ENCODE measurements around the gene HSPA1A. TPM values are rescaled to one million over a fixed set of nuclear protein-coding genes. Genes with fewer than 3 reads are reported as not detected.
"Not testable (repeated sequence)": the region's sequence is repeated elsewhere in the genome, so short reads cannot be mapped to it uniquely, and the experiment has no call there.

The HSPA1A gene
- total RNA-seq, 6 donors from 2014 or later: 80.7 to 236 (median 144) TPM

DNA sequence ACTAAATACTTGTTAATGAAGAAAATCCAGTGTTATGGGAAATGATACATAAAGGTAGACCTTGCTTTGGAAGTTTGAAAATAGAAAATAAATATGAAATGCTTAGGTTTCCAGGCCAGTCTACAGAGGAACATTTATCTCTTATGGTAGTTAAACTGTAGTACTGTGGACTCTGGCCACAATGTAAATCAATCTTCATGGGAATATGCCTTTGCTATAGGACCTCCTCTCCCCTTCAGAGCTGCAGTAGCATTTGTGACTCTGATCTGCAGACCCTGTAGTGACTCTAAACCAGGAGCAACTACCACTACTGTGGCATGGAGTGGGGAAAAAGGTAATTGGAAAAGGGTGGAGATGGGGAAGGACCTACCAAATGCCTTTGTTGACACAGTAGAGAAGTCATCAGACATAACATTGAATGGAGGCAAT is 4.5 kb downstream of the HSPA1A start:
- H3K27me3 ChIP-seq: no peaks in the 10 kb centered on the region
- H3K27ac ChIP-seq: peak overlapping the region in 3 of 4 donors; percentile 5 to 98 (median 46)
- H3K36me3 ChIP-seq: no peaks in the 10 kb centered on the region
- peak overlapping the region in 1 of 4 donors; percentile 62 for H3K4me3 ChIP-seq
- TF ChIP-seq EP300 (IDR thresholded peaks at IDR 0.05): no peak
- no peak for TF ChIP-seq POLR2A (IDR thresholded peaks at IDR 0.05)
- TF ChIP-seq, protein P1, sequence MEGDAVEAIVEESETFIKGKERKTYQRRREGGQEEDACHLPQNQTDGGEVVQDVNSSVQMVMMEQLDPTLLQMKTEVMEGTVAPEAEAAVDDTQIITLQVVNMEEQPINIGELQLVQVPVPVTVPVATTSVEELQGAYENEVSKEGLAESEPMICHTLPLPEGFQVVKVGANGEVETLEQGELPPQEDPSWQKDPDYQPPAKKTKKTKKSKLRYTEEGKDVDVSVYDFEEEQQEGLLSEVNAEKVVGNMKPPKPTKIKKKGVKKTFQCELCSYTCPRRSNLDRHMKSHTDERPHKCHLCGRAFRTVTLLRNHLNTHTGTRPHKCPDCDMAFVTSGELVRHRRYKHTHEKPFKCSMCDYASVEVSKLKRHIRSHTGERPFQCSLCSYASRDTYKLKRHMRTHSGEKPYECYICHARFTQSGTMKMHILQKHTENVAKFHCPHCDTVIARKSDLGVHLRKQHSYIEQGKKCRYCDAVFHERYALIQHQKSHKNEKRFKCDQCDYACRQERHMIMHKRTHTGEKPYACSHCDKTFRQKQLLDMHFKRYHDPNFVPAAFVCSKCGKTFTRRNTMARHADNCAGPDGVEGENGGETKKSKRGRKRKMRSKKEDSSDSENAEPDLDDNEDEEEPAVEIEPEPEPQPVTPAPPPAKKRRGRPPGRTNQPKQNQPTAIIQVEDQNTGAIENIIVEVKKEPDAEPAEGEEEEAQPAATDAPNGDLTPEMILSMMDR (IDR thresholded peaks at IDR 0.05): no peak
- no peak for TF ChIP-seq POLR2AphosphoS5 (IDR thresholded peaks at IDR 0.05)
- DNase-seq: no peak
- no peak for ATAC-seq (ENCODE audit: low FRiP score in 2 of 2)
- H3K4me1 ChIP-seq: peaks cover 51 to 67% (median 62%) of the 10 kb centered on the region in 4 donors
- H3K9me3 ChIP-seq: no peaks in the 10 kb centered on the region

DNA sequence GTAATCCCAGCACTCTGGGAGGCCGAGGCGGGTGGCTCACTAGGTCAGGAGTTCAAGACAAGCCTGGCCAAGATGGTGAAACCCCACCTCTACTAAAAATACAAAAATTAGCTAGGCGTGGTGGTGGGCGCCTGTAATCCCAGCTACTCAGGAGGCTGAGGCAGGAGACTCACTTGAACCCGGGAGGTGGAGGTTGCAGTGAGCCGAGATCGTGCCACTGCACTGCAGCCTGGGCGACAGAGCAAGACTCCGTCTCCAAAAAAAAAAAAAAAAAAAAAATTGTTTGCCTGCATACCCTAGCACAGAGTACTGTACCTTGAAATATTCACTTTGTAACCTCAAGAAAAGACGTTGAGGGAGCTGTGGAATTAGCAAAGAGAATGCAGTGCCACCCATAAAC is 5.1 kb downstream of the HSPA1A start:
- Histone ChIP-seq H3K4me1 (peaks cover 51 to 70% (median 64%) of the 10 kb centered on the region in 4 donors), H3K27ac (peak overlapping the region in 3 of 4 donors; percentile 5 to 98 (median 93))
- ATAC-seq (ENCODE audit: low FRiP score in 2 of 2); H3K36me3 ChIP-seq; H3K27me3 ChIP-seq; DNase-seq; H3K9me3 ChIP-seq; H3K4me3 ChIP-seq: not testable (repeated sequence)
- 89 to 92% methylated on average over 10 of the region's 10 CpGs for WGBS, 2 donors

DNA sequence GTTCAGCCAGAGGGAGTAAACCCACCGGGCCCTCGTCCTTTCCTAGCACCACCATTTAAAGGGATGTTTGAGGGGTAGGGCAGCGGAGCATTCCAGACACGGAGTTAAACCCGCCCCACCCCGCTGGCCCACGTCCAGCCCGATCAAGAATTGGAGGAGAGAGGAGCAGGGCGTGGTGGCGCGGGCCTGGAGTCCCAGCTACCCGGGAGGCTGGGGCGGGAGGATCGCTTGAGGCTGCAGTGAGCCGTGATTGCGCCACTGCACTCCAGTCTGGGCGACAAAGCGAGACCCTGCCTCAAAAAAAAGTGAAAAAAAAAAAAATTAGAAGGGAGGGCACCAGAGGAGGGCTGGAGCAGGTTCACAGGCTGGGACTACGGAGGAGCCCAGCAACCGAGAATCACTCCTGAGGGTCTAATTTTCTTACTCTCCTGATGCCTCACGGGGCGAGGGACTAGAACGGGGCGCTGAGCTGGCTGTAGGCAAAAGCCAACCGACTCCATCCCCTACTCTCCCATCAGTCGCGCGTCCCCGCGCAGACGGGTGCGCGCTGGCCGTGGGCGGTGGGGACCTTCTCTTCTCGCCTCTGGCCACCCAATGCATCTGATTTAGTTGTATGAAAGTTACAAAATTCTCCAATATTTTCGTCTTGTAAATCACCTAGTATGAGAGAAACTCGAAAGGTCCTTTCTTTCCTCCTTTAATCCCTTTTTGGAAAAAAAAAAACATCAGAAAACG is 6.1 kb downstream of the HSPA1A start:
- Histone ChIP-seq H3K4me1 (peaks cover 62 to 79% (median 74%) of the 10 kb centered on the region in 4 donors), H3K27me3 (no peaks in the 10 kb centered on the region), H3K36me3 (no peaks in the 10 kb centered on the region), H3K27ac (peak overlapping the region; percentile 93 to 99 (median 96)), H3K4me3 (peak overlapping the region; percentile 7 to 57 (median 50)), H3K9me3 (no peaks in the 10 kb centered on the region)
- 5 to 6% methylated on average over 37 to 39 of the region's 39 CpGs for WGBS, 2 donors
- TF ChIP-seq POLR2A (IDR thresholded peaks at IDR 0.05) (peak in 1 of 4 donors; percentile 26), EP300 (IDR thresholded peaks at IDR 0.05) (no peak), POLR2AphosphoS5 (IDR thresholded peaks at IDR 0.05) (peak; percentile 8 to 17)
- TF ChIP-seq, protein P1 (IDR thresholded peaks at IDR 0.05): no peak
- DNase-seq: peak; percentile 80 to 94
- ATAC-seq (ENCODE audit: low FRiP score in 2 of 2): peak; percentile 74 to 77

DNA sequence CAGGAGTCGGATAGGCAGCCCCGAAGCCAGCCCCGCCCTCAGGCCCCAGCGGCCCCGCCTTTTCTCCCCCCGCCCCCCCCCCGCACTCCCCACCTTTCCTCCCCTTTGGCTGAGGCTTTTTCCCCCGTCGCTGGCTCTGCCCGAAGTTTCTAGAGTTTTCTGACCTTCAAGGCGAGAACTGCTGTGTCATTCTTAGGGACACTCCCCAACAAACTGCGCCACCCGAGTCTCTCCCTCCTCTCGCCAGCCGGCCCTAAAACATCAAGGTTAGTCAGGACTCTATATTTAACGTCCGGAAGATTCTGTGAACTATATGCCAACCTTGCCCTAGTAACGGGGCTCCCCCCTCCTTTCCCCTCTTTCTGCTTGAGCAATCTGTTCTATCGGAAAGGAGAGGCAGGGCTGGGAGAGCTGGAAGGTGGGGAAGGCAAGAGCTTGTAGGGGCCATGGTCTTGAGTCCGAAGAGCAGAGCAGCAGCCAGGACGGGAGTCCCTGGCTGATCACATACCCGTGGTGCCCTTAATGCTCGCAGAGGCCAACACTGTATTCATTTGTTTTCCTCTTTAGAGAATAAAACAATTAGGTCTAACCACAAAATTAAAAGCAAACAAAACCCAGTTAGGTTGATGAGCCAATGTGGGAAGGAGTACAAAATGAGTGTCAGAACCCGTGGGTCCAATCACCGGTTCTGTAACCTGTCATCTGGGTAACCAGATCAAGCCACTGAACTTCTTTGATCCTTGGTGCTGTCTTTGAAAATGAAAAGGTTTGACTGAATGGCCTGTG is 6.9 kb downstream of the HSPA1A start:
- Histone ChIP-seq H3K27me3 (no peaks in the 10 kb centered on the region), H3K36me3 (no peaks in the 10 kb centered on the region), H3K9me3 (no peaks in the 10 kb centered on the region), H3K27ac (peak overlapping the region; percentile 93 to 99 (median 96)), H3K4me1 (peaks cover 64 to 81% (median 76%) of the 10 kb centered on the region in 4 donors), H3K4me3 (peak overlapping the region; percentile 16 to 57 (median 50))
- ATAC-seq (ENCODE audit: low FRiP score in 2 of 2) (peak; percentile 75 to 76), DNase-seq (peak in 1 of 2 donors; percentile 87)
- 1 to 3% methylated on average over 22 to 24 of the region's 25 CpGs for WGBS, 2 donors
- TF ChIP-seq POLR2A (IDR thresholded peaks at IDR 0.05): peak in 2 of 4 donors; percentile 60 to 84
- TF ChIP-seq, protein P1 (IDR thresholded peaks at IDR 0.05): no peak
- TF ChIP-seq EP300 (IDR thresholded peaks at IDR 0.05): peak in 2 of 4 donors; percentile 31 to 62
- peak; percentile 72 to 93 for TF ChIP-seq POLR2AphosphoS5 (IDR thresholded peaks at IDR 0.05)

DNA sequence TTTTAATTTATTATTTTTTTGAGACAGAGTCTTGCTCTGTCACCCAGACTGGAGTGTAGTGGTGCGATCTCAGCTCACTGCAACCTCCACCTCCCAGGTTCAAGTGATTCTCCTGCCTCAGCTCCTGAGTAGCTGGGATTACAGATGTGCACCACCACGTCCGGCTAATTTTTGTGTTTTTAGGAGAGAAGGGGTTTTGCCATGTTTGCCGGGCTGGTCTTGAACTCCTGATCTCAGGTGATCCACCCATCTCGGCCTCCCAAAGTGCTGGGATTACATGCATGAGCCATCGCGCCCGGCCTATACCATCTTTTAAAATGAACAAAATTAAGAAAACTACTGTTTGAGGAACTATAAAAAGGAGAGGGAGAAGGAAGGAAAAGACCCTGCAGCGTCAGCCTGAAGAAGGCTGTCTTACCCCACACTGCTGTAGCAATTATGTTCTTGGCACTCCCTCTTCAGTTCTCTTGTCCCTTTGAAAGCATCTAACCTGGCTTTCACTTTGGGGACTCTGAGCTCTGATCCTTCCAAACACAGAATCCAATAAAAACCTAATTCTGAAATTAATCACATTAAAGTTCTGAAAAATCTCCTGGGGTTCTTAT is 8.4 kb downstream of the HSPA1A start:
- H3K4me1 ChIP-seq: peaks cover 53 to 71% (median 64%) of the 10 kb centered on the region in 4 donors
- 65 to 87% methylated on average over 9 of the region's 9 CpGs for WGBS, 2 donors
- peak overlapping the region; percentile 35 to 99 (median 96) for H3K27ac ChIP-seq
- ATAC-seq (ENCODE audit: low FRiP score in 2 of 2); H3K27me3 ChIP-seq; H3K9me3 ChIP-seq; DNase-seq; H3K36me3 ChIP-seq: not testable (repeated sequence)
- H3K4me3 ChIP-seq: peak overlapping the region in 1 of 4 donors; percentile 55
